Retinal pigment epithelial cell (primary cell): ENCODE measurements around the gene PLTP.
"Not testable (repeated sequence)": the region's sequence is repeated elsewhere in the genome, so short reads cannot be mapped to it uniquely, and the experiment has no call there.

ENCODE experiments used
- DNase-seq: peaks from one replicate; pipeline ENCODE4 v3.0.0-alpha.2; 2010; ENCODE audit warnings: low read depth
- H3K4me3 ChIP-seq: 2 replicates; pipeline ENCODE4 v1.5.1; 2011; ENCODE audit warnings: mild to moderate bottlenecking, low read length, control low read depth, moderate library complexity
- CTCF ChIP-seq: conservative IDR thresholded peaks from 2 replicates; pipeline ENCODE4 v1.5.1; 2011; ENCODE audit warnings: low read depth, low read length, control low read depth, inconsistent platforms

The PLTP gene

GRCh38 chr20:45909336-45909808 is 2.6 kb downstream of the PLTP start:
- no peak for DNase-seq
- no peak for TF ChIP-seq CTCF
- no peak overlapping the region for H3K4me3 ChIP-seq

GRCh38 chr20:45908084-45908483 is 3.9 kb downstream of the PLTP start:
- no peak overlapping the region for H3K4me3 ChIP-seq
- DNase-seq: no peak
- TF ChIP-seq CTCF: no peak

- no peak overlapping the region for H3K4me3 ChIP-seq
- no peak for TF ChIP-seq CTCF
- no peak for DNase-seq
Observed at GRCh38 chr20:45907219-45907948, 4.6 kb downstream of the PLTP start.

GRCh38 chr20:45905505-45906079 is 6.4 kb downstream of the PLTP start:
- DNase-seq: no peak
- no peak overlapping the region for H3K4me3 ChIP-seq
- no peak for TF ChIP-seq CTCF

- DNase-seq: no peak
- no peak for TF ChIP-seq CTCF
- H3K4me3 ChIP-seq: no peak overlapping the region
Observed at GRCh38 chr20:45904583-45905504, 7.1 kb downstream of the PLTP start.

GRCh38 chr20:45902199-45902701 is 9.7 kb downstream of the PLTP start:
- no peak for DNase-seq
- TF ChIP-seq CTCF: no peak
- H3K4me3 ChIP-seq: no peak overlapping the region

- not testable (repeated sequence) for H3K4me3 ChIP-seq, DNase-seq
Observed at GRCh38 chr20:45901332-45901731, 10.6 kb downstream of the PLTP start.
